ENCODE data around the gene OLFM3. TPM values are rescaled to one million over a fixed set of nuclear protein-coding genes. Genes with fewer than 3 reads are reported as not detected.

Gene OLFM3
- total and polyA plus RNA-seq, 5 donors from 2014 or later, result not detected

DNA sequence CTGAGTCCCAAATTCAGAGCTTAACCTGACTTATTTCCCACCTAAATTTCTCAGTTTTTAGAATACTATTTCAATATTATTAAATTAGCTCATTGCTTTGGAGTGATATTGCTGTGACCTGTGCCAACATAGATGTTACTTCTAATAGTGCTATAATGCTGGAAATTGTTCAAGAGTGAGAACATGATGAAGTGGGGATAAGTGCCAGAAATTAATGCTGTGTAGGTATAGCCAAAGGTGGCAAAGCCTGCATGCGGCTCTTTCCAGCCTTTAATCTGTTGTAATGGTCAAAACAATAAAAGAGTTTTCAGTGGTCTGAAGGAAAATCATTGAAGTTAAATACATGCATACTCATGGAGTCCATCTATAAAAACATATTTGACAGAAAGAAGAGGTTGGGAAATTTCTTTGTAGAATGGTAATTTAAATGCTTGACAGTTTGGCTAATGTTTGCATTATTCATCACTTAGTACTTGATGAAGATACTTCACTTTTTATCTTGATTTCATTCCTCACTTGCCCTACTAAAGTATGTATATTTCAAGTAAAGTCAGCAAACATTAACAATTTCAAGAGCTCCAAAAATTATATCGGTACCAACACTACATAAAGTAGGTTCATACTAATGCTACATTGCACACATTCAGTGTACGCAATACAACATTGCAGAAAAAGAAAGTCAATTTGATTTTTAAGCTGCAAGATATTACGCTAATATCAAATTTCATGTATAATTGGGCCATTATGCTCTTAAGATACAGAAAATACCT lies 82.1 kb downstream of the OLFM3 start:
- Mint-ChIP-seq H3K4me3 (no peak overlapping the region), H3K9me3 (peaks cover 0 to 3% (median 0%) of the 10 kb centered on the region in 7 donors), H3K27ac (no peak overlapping the region), H3K36me3 (no peaks in the 10 kb centered on the region), H3K27me3 (no peaks in the 10 kb centered on the region), H3K4me1 (no peaks in the 10 kb centered on the region)
- ATAC-seq (ENCODE audit: low read depth in 2 of 2), result no peak
- no peak for DNase-seq
- no peaks in the 10 kb centered on the region for H3K27me3 ChIP-seq (ENCODE audit: control insufficient read depth, insufficient read depth, low read length)
- H3K36me3 ChIP-seq (ENCODE audit: control insufficient read depth, insufficient read depth, low read length), result no peaks in the 10 kb centered on the region
- no peak overlapping the region for H3K27ac ChIP-seq (ENCODE audit: insufficient read depth, low read length, poor library complexity, severe bottlenecking)
- no peak overlapping the region for H3K4me3 ChIP-seq (ENCODE audit: low read depth, low read length)
- H3K4me1 ChIP-seq (ENCODE audit: control insufficient read depth, insufficient read depth, low read length, poor library complexity, severe bottlenecking), result no peaks in the 10 kb centered on the region
- H3K9me3 ChIP-seq (ENCODE audit: control insufficient read depth in 2 of 2, low read length in 2 of 2), result no peaks in the 10 kb centered on the region

GRCh38 chr1:101911894-101912293 lies 84.8 kb downstream of the OLFM3 start:
- Mint-ChIP-seq H3K4me1 (no peaks in the 10 kb centered on the region), H3K4me3 (no peak overlapping the region), H3K9me3 (peaks cover 0 to 3% (median 0%) of the 10 kb centered on the region in 7 donors), H3K27ac (no peak overlapping the region), H3K36me3 (no peaks in the 10 kb centered on the region), H3K27me3 (peaks cover 4% of the 10 kb centered on the region)
- H3K36me3 ChIP-seq (ENCODE audit: control insufficient read depth, insufficient read depth, low read length), result no peaks in the 10 kb centered on the region
- ATAC-seq (ENCODE audit: low read depth in 2 of 2) (no peak), DNase-seq (no peak)
- no peaks in the 10 kb centered on the region for H3K4me1 ChIP-seq (ENCODE audit: control insufficient read depth, insufficient read depth, low read length, poor library complexity, severe bottlenecking)
- no peaks in the 10 kb centered on the region for H3K27me3 ChIP-seq (ENCODE audit: control insufficient read depth, insufficient read depth, low read length)
- H3K4me3 ChIP-seq (ENCODE audit: low read depth, low read length), result no peak overlapping the region
- H3K9me3 ChIP-seq (ENCODE audit: control insufficient read depth in 2 of 2, low read length in 2 of 2), result no peaks in the 10 kb centered on the region
- no peak overlapping the region for H3K27ac ChIP-seq (ENCODE audit: insufficient read depth, low read length, poor library complexity, severe bottlenecking)

- H3K27ac Mint-ChIP-seq, result no peak overlapping the region
- no peaks in the 10 kb centered on the region for H3K36me3 Mint-ChIP-seq
- Histone ChIP-seq H3K4me1 (ENCODE audit: control insufficient read depth, insufficient read depth, low read length, poor library complexity, severe bottlenecking) (no peaks in the 10 kb centered on the region), H3K36me3 (ENCODE audit: control insufficient read depth, insufficient read depth, low read length) (no peaks in the 10 kb centered on the region), H3K4me3 (ENCODE audit: low read depth, low read length) (no peak overlapping the region), H3K27ac (ENCODE audit: insufficient read depth, low read length, poor library complexity, severe bottlenecking) (no peak overlapping the region), H3K27me3 (ENCODE audit: control insufficient read depth, insufficient read depth, low read length) (no peaks in the 10 kb centered on the region), H3K9me3 (ENCODE audit: control insufficient read depth in 2 of 2, low read length in 2 of 2) (no peaks in the 10 kb centered on the region)
- no peak overlapping the region for H3K4me3 Mint-ChIP-seq
- peaks cover 4% of the 10 kb centered on the region for H3K27me3 Mint-ChIP-seq
- ATAC-seq (ENCODE audit: low read depth in 2 of 2) (no peak), DNase-seq (no peak)
- peaks cover 0 to 4% (median 0%) of the 10 kb centered on the region in 7 donors for H3K9me3 Mint-ChIP-seq
- no peaks in the 10 kb centered on the region for H3K4me1 Mint-ChIP-seq
Observed at GRCh38 chr1:101908980-101909379, 87.7 kb downstream of the OLFM3 start.

- DNase-seq (no peak), ATAC-seq (ENCODE audit: low read depth in 2 of 2) (no peak)
- no peak overlapping the region for H3K4me3 ChIP-seq (ENCODE audit: low read depth, low read length)
- Mint-ChIP-seq H3K9me3 (peaks cover 0 to 5% (median 0%) of the 10 kb centered on the region in 7 donors), H3K27me3 (peaks cover 4% of the 10 kb centered on the region), H3K36me3 (no peaks in the 10 kb centered on the region), H3K27ac (no peak overlapping the region), H3K4me3 (no peak overlapping the region), H3K4me1 (no peaks in the 10 kb centered on the region)
- no peaks in the 10 kb centered on the region for H3K9me3 ChIP-seq (ENCODE audit: control insufficient read depth in 2 of 2, low read length in 2 of 2)
- no peaks in the 10 kb centered on the region for H3K27me3 ChIP-seq (ENCODE audit: control insufficient read depth, insufficient read depth, low read length)
- H3K4me1 ChIP-seq (ENCODE audit: control insufficient read depth, insufficient read depth, low read length, poor library complexity, severe bottlenecking), result no peaks in the 10 kb centered on the region
- H3K36me3 ChIP-seq (ENCODE audit: control insufficient read depth, insufficient read depth, low read length), result no peaks in the 10 kb centered on the region
- no peak overlapping the region for H3K27ac ChIP-seq (ENCODE audit: insufficient read depth, low read length, poor library complexity, severe bottlenecking)
Observed at GRCh38 chr1:101907264-101907663, 89.5 kb downstream of the OLFM3 start.

- H3K4me3 ChIP-seq (ENCODE audit: low read depth, low read length), result no peak overlapping the region
- no peaks in the 10 kb centered on the region for H3K36me3 ChIP-seq (ENCODE audit: control insufficient read depth, insufficient read depth, low read length)
- Mint-ChIP-seq H3K4me3 (no peak overlapping the region), H3K4me1 (no peaks in the 10 kb centered on the region), H3K27me3 (peaks cover 4% of the 10 kb centered on the region), H3K27ac (no peak overlapping the region), H3K36me3 (no peaks in the 10 kb centered on the region), H3K9me3 (peaks cover 0 to 5% (median 0%) of the 10 kb centered on the region in 7 donors)
- no peaks in the 10 kb centered on the region for H3K9me3 ChIP-seq (ENCODE audit: control insufficient read depth in 2 of 2, low read length in 2 of 2)
- H3K27me3 ChIP-seq (ENCODE audit: control insufficient read depth, insufficient read depth, low read length), result no peaks in the 10 kb centered on the region
- ATAC-seq (ENCODE audit: low read depth in 2 of 2) (no peak), DNase-seq (no peak)
- no peaks in the 10 kb centered on the region for H3K4me1 ChIP-seq (ENCODE audit: control insufficient read depth, insufficient read depth, low read length, poor library complexity, severe bottlenecking)
- no peak overlapping the region for H3K27ac ChIP-seq (ENCODE audit: insufficient read depth, low read length, poor library complexity, severe bottlenecking)
Observed at GRCh38 chr1:101905283-101905835, 91.4 kb downstream of the OLFM3 start.

GRCh38 chr1:101902199-101902598 lies 94.5 kb downstream of the OLFM3 start:
- H3K4me1 Mint-ChIP-seq, result no peaks in the 10 kb centered on the region
- H3K36me3 Mint-ChIP-seq, result no peaks in the 10 kb centered on the region
- Histone ChIP-seq H3K4me1 (ENCODE audit: control insufficient read depth, insufficient read depth, low read length, poor library complexity, severe bottlenecking) (no peaks in the 10 kb centered on the region), H3K36me3 (ENCODE audit: control insufficient read depth, insufficient read depth, low read length) (no peaks in the 10 kb centered on the region), H3K9me3 (ENCODE audit: control insufficient read depth in 2 of 2, low read length in 2 of 2) (no peaks in the 10 kb centered on the region), H3K4me3 (ENCODE audit: low read depth, low read length) (no peak overlapping the region), H3K27me3 (ENCODE audit: control insufficient read depth, insufficient read depth, low read length) (no peaks in the 10 kb centered on the region), H3K27ac (ENCODE audit: insufficient read depth, low read length, poor library complexity, severe bottlenecking) (no peak overlapping the region)
- no peaks in the 10 kb centered on the region for H3K27me3 Mint-ChIP-seq
- DNase-seq, result no peak
- peaks cover 0 to 2% (median 0%) of the 10 kb centered on the region in 7 donors for H3K9me3 Mint-ChIP-seq
- H3K27ac Mint-ChIP-seq, result no peak overlapping the region
- ATAC-seq (ENCODE audit: low read depth in 2 of 2), result no peak
- H3K4me3 Mint-ChIP-seq, result no peak overlapping the region

DNA sequence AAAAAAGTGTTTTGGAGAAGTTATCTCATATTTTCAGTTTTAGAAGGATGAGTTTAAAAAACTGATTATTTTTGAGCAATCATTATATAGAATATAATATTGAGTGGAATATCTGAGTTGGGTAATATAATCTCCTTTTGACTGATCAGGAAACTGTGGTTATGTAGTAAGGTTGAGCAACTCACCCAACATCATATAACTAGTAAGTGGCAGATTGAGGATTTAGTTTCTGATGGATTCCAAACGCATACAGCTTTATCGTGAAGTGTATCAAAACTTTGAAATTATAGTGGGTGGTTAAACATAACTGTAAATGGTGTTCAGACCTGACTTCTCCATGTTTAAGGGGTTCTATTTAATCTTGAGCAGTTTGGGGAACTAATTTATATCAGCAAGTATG lies 98.6 kb downstream of the OLFM3 start:
- H3K27ac Mint-ChIP-seq, result no peak overlapping the region
- ATAC-seq (ENCODE audit: low read depth in 2 of 2) (no peak), DNase-seq (no peak)
- Histone ChIP-seq H3K27me3 (ENCODE audit: control insufficient read depth, insufficient read depth, low read length) (no peaks in the 10 kb centered on the region), H3K9me3 (ENCODE audit: control insufficient read depth in 2 of 2, low read length in 2 of 2) (no peaks in the 10 kb centered on the region), H3K4me3 (ENCODE audit: low read depth, low read length) (no peak overlapping the region), H3K27ac (ENCODE audit: insufficient read depth, low read length, poor library complexity, severe bottlenecking) (no peak overlapping the region), H3K4me1 (ENCODE audit: control insufficient read depth, insufficient read depth, low read length, poor library complexity, severe bottlenecking) (no peaks in the 10 kb centered on the region), H3K36me3 (ENCODE audit: control insufficient read depth, insufficient read depth, low read length) (no peaks in the 10 kb centered on the region)
- H3K36me3 Mint-ChIP-seq, result no peaks in the 10 kb centered on the region
- no peak overlapping the region for H3K4me3 Mint-ChIP-seq
- H3K27me3 Mint-ChIP-seq, result no peaks in the 10 kb centered on the region
- no peaks in the 10 kb centered on the region for H3K9me3 Mint-ChIP-seq
- H3K4me1 Mint-ChIP-seq, result no peaks in the 10 kb centered on the region

DNA sequence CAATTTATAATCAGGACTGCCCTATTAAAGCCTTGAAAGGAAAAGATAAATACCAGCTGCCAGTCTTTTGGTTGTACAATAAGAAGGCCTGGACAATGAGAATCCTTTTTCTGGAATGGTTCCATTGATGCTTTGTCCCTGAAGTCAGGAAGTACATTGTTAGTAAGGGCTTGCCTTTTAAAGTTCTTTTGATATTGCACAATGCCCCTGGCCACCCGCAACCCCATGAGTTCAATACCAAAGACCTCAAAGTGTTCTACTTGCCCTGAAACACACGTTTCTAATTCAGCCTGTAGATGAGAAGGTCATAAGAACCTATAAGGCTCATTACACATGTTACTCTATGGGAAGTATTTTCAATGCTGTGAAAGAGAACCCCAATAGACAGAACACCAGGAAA lies 112.1 kb downstream of the OLFM3 start:
- no peaks in the 10 kb centered on the region for H3K27me3 ChIP-seq (ENCODE audit: control insufficient read depth, insufficient read depth, low read length)
- Mint-ChIP-seq H3K4me1 (no peaks in the 10 kb centered on the region), H3K36me3 (no peaks in the 10 kb centered on the region), H3K9me3 (peaks cover 0 to 5% (median 0%) of the 10 kb centered on the region in 7 donors), H3K4me3 (no peak overlapping the region), H3K27ac (no peak overlapping the region), H3K27me3 (no peaks in the 10 kb centered on the region)
- no peaks in the 10 kb centered on the region for H3K36me3 ChIP-seq (ENCODE audit: control insufficient read depth, insufficient read depth, low read length)
- no peak for ATAC-seq (ENCODE audit: low read depth in 2 of 2)
- no peak overlapping the region for H3K4me3 ChIP-seq (ENCODE audit: low read depth, low read length)
- no peaks in the 10 kb centered on the region for H3K9me3 ChIP-seq (ENCODE audit: control insufficient read depth in 2 of 2, low read length in 2 of 2)
- no peaks in the 10 kb centered on the region for H3K4me1 ChIP-seq (ENCODE audit: control insufficient read depth, insufficient read depth, low read length, poor library complexity, severe bottlenecking)
- no peak overlapping the region for H3K27ac ChIP-seq (ENCODE audit: insufficient read depth, low read length, poor library complexity, severe bottlenecking)
- no peak for DNase-seq

Data from CD4-positive, CD25-positive, alpha-beta regulatory T cell (primary cell).